MM.1S (cell line): Measurements from ENCODE around the gene ADCY9.

ENCODE experiments used
- DNase-seq: peaks from one replicate; pipeline ENCODE4 v3.0.0-alpha.2; 2015
- H2AFZ ChIP-seq: fragments of 300-600 bp; sonication (generic); 2 replicates; pipeline ENCODE4 v1.6.0; 2016; ENCODE audit warnings: antibody characterized with exemption, low read length
- H3F3A ChIP-seq: fragments of 300-600 bp; sonication (generic); 2 replicates; pipeline ENCODE4 v1.6.1; 2016; ENCODE audit warnings: mild to moderate bottlenecking, antibody characterized with exemption, low read length, moderate library complexity, mixed read lengths; ENCODE audit not compliant: insufficient read depth
- H3K27ac ChIP-seq: fragments of 300-600 bp; sonication (generic); 2 replicates; pipeline ENCODE4 v1.5.1; 2016; ENCODE audit warnings: mild to moderate bottlenecking, low read length
- H3K27me3 ChIP-seq: fragments of 300-600 bp; sonication (generic); replicated peaks from 2 replicates; pipeline ENCODE4 v1.6.0; 2016; ENCODE audit warnings: low read length; ENCODE audit not compliant: insufficient read depth
- H3K36me3 ChIP-seq: fragments of 300-600 bp; sonication (generic); replicated peaks from 2 replicates; pipeline ENCODE4 v1.6.1; 2016; ENCODE audit warnings: mild to moderate bottlenecking, low read length, mixed read lengths; ENCODE audit not compliant: insufficient read depth
- H3K4me1 ChIP-seq: fragments of 300-600 bp; sonication (generic); 2 replicates; pipeline ENCODE4 v1.6.1; 2016; ENCODE audit warnings: low read length, mixed read lengths
- H3K4me2 ChIP-seq: fragments of 300-600 bp; sonication (generic); 2 replicates; pipeline ENCODE4 v1.6.0; 2016; ENCODE audit warnings: low read depth, low read length
- H3K4me3 ChIP-seq: fragments of 300-600 bp; sonication (generic); 2 replicates; pipeline ENCODE4 v1.5.1; 2016; ENCODE audit warnings: low read length, mixed read lengths
- H3K79me2 ChIP-seq: fragments of 300-600 bp; sonication (generic); 2 replicates; pipeline ENCODE4 v1.6.1; 2016; ENCODE audit warnings: mixed run types, low read length, mixed read lengths
- H3K9ac ChIP-seq: fragments of 300-600 bp; sonication (generic); 2 replicates; pipeline ENCODE4 v1.6.1; 2016; ENCODE audit warnings: low read length, mixed read lengths
- H3K9me2 ChIP-seq: fragments of 300-600 bp; sonication (generic); replicated peaks from 2 replicates; pipeline ENCODE4 v1.6.1; 2016; ENCODE audit warnings: mild to moderate bottlenecking, low read length, mixed read lengths; ENCODE audit not compliant: insufficient read depth
- H3K9me3 ChIP-seq: fragments of 300-600 bp; sonication (generic); replicated peaks from 2 replicates; pipeline ENCODE4 v1.6.1; 2016; ENCODE audit warnings: mild to moderate bottlenecking, low read length, mixed read lengths; ENCODE audit not compliant: insufficient read depth
- H4K20me1 ChIP-seq: fragments of 300-600 bp; sonication (generic); 2 replicates; pipeline ENCODE4 v1.6.1; 2016; ENCODE audit warnings: mild to moderate bottlenecking, low read length, moderate library complexity, mixed read lengths; ENCODE audit not compliant: insufficient read depth
- EZH2 ChIP-seq: fragments of 300-600 bp; sonication (generic); optimal IDR thresholded peaks from 2 replicates; pipeline ENCODE3; 2017; ENCODE audit warnings: low read depth, mild to moderate bottlenecking, antibody characterized with exemption, low read length, mixed read lengths
- EZH2phosphoT487 ChIP-seq: fragments of 300-600 bp; sonication (generic); IDR thresholded peaks from 2 replicates; pipeline ENCODE4 v1.6.1; 2018; ENCODE audit warnings: antibody characterized with exemption, low read length
- TF ChIP-seq, protein P1 (sequence below): fragments of 300-600 bp; sonication (generic); IDR thresholded peaks from 2 replicates; pipeline ENCODE4 v1.5.1; 2016; ENCODE audit warnings: antibody characterized with exemption, low read length, mixed read lengths

Gene ADCY9

GRCh38 chr16:4087099-4087885 is 28.9 kb downstream of the ADCY9 start:
- Histone ChIP-seq H3K79me2 (no peaks in the 10 kb centered on the region), H3K9me3 (no peaks in the 10 kb centered on the region), H3K9me2 (no peaks in the 10 kb centered on the region), H3K4me1 (no peaks in the 10 kb centered on the region), H3F3A (no peaks in the 10 kb centered on the region), H2AFZ (no peak overlapping the region), H3K4me2 (no peak overlapping the region), H3K27me3 (peaks cover 12% of the 10 kb centered on the region; the same call in 1 of the 2 replicates), H3K36me3 (no peaks in the 10 kb centered on the region), H3K9ac (no peak overlapping the region), H3K27ac (no peak overlapping the region), H4K20me1 (no peaks in the 10 kb centered on the region), H3K4me3 (no peak overlapping the region)
- no peak for DNase-seq
- TF ChIP-seq, protein P1, sequence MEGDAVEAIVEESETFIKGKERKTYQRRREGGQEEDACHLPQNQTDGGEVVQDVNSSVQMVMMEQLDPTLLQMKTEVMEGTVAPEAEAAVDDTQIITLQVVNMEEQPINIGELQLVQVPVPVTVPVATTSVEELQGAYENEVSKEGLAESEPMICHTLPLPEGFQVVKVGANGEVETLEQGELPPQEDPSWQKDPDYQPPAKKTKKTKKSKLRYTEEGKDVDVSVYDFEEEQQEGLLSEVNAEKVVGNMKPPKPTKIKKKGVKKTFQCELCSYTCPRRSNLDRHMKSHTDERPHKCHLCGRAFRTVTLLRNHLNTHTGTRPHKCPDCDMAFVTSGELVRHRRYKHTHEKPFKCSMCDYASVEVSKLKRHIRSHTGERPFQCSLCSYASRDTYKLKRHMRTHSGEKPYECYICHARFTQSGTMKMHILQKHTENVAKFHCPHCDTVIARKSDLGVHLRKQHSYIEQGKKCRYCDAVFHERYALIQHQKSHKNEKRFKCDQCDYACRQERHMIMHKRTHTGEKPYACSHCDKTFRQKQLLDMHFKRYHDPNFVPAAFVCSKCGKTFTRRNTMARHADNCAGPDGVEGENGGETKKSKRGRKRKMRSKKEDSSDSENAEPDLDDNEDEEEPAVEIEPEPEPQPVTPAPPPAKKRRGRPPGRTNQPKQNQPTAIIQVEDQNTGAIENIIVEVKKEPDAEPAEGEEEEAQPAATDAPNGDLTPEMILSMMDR: no peak
- TF ChIP-seq EZH2phosphoT487 (no peak), EZH2 (no peak)

- TF ChIP-seq, protein P1: no peak
- TF ChIP-seq EZH2phosphoT487 (no peak), EZH2 (no peak)
- no peak overlapping the region for H3K4me2 ChIP-seq
- no peak overlapping the region for H2AFZ ChIP-seq
- no peak overlapping the region for H3K27ac ChIP-seq
- no peaks in the 10 kb centered on the region for H4K20me1 ChIP-seq
- H3K4me1 ChIP-seq: no peaks in the 10 kb centered on the region
- H3K9ac ChIP-seq: no peak overlapping the region
- no peak for DNase-seq
- H3K9me2 ChIP-seq: no peaks in the 10 kb centered on the region
- no peak overlapping the region for H3K4me3 ChIP-seq
- H3K36me3 ChIP-seq: no peaks in the 10 kb centered on the region
- H3K9me3 ChIP-seq: no peaks in the 10 kb centered on the region
- H3F3A ChIP-seq: no peaks in the 10 kb centered on the region
- peaks cover 12% of the 10 kb centered on the region; the same call in 1 of the 2 replicates for H3K27me3 ChIP-seq
- no peaks in the 10 kb centered on the region for H3K79me2 ChIP-seq
Observed at GRCh38 chr16:4086153-4086552, 30.1 kb downstream of the ADCY9 start.

DNA sequence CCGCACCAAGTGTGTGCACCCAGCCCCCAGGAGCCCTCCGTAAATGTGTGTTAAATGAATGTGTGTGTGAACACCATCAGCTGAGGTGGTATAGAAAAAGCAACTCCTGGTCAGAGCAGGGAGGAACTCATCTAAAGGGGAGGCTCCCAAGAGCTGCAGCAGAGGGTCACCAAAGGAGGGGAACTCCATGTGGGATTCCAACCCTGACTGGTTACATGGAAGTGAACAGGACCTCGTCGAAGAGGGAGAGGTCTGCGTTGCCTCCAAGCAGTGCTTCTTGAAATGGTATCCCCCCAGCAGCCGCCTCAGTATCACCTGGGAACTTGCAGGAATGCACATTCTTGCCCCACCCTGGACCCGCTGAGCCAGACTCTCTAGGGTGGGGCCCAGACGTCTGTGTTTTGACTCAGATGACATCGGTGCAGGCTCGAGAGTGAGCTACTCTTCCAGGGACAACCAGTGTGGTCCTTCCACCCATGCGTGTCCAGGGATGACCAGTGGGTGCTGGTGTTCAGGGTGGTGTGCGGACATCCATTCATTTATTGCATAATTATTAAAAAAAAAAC is 30.8 kb downstream of the ADCY9 start:
- Histone ChIP-seq H3K4me1 (no peaks in the 10 kb centered on the region), H3K9me2 (no peaks in the 10 kb centered on the region), H3K27me3 (peaks cover 12% of the 10 kb centered on the region; the same call in 1 of the 2 replicates), H3F3A (no peaks in the 10 kb centered on the region), H4K20me1 (no peaks in the 10 kb centered on the region), H3K27ac (no peak overlapping the region), H2AFZ (no peak overlapping the region), H3K4me2 (no peak overlapping the region), H3K36me3 (no peaks in the 10 kb centered on the region), H3K9ac (no peak overlapping the region), H3K9me3 (no peaks in the 10 kb centered on the region), H3K4me3 (no peak overlapping the region), H3K79me2 (no peaks in the 10 kb centered on the region)
- TF ChIP-seq, protein P1: no peak
- DNase-seq: no peak
